ENCODE results near the gene TMEM52.

Gene TMEM52

DNA sequence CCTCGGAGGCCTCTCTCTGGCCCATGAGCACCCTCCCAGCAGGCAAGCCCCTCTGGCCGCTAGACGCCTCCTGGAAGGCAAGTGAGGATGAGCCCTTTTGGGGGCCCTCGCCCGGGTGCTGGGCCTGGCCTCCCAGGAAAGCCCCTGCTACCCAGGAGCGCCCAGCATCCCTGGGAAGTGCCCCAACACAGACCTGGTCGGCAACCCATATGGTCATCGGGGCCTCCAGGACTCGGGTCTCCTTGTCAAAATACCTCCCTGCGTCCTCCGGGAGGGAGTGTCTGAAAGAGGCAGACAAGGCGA lies 21.0 kb upstream of the TMEM52 start:
- Histone ChIP-seq H2AFZ (ENCODE audit: low read depth, low read length) (no peak overlapping the region), H4K20me1 (ENCODE audit: insufficient read depth, low read length) (no peaks in the 10 kb centered on the region), H3K4me1 (ENCODE audit: low read length) (peaks cover 6% of the 10 kb centered on the region; the same call in 1 of the 2 replicates), H3K9ac (ENCODE audit: low read length) (no peak overlapping the region), H3K27ac (ENCODE audit: low read length) (no peak overlapping the region), H3K79me2 (ENCODE audit: low read length) (no peaks in the 10 kb centered on the region), H3K36me3 (replicated peaks; ENCODE audit: low read depth, low read length) (no peaks in the 10 kb centered on the region), H3K9me3 (ENCODE audit: insufficient read depth, low read length) (no peaks in the 10 kb centered on the region), H3K4me3 (ENCODE audit: low read length) (no peak overlapping the region), H3K4me2 (ENCODE audit: low read length) (no peak overlapping the region), H3K27me3 (ENCODE audit: low read depth, low read length) (no peaks in the 10 kb centered on the region)
- TF ChIP-seq, protein P1, sequence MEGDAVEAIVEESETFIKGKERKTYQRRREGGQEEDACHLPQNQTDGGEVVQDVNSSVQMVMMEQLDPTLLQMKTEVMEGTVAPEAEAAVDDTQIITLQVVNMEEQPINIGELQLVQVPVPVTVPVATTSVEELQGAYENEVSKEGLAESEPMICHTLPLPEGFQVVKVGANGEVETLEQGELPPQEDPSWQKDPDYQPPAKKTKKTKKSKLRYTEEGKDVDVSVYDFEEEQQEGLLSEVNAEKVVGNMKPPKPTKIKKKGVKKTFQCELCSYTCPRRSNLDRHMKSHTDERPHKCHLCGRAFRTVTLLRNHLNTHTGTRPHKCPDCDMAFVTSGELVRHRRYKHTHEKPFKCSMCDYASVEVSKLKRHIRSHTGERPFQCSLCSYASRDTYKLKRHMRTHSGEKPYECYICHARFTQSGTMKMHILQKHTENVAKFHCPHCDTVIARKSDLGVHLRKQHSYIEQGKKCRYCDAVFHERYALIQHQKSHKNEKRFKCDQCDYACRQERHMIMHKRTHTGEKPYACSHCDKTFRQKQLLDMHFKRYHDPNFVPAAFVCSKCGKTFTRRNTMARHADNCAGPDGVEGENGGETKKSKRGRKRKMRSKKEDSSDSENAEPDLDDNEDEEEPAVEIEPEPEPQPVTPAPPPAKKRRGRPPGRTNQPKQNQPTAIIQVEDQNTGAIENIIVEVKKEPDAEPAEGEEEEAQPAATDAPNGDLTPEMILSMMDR (IDR thresholded peaks at IDR 0.05; ENCODE audit: low read depth, low read length), result no peak

DNA sequence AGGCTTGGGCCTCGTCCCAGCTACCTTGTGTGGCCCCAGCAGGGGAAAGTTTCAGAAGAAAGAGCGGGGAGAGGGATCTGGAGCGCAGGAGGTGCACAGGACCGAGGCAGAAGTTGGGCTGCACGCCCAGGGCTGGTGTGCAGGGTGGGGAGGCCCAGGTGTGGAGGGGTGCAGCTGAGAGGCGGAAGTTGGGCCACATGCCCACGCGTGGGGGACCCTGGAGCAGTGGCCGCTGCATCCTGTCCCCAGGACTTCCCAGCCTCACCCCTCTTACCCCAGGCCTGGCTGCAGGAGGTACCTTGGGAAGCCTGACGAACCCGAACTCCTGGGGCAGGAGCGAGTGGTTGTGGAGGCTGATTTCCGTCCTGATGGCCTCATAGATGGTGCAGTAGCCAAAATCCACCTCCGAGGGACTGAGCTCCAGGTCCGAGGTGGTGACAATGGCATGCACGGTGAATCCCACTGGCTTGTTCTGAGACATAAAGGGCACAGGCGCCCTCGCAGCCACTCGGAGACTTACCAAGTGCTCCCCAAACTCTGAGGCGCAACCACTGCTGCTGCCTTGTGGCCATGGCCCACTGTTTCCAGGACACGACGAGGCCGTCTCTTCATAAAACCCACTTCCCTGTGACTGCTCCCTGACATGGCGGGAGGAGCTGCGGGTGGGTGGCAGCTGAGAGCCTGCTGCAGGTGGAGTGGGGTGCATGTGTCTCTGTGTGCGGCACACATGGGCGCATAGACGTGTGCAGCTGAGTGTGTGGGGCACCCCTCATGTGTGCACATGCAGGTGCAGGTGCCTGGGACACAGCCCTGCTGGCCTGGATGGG lies 20.4 kb upstream of the TMEM52 start:
- H3K4me2 ChIP-seq (ENCODE audit: low read length), result no peak overlapping the region
- H3K4me1 ChIP-seq (ENCODE audit: low read length), result peaks cover 6% of the 10 kb centered on the region; the same call in 1 of the 2 replicates
- no peaks in the 10 kb centered on the region for H3K27me3 ChIP-seq (ENCODE audit: low read depth, low read length)

DNA sequence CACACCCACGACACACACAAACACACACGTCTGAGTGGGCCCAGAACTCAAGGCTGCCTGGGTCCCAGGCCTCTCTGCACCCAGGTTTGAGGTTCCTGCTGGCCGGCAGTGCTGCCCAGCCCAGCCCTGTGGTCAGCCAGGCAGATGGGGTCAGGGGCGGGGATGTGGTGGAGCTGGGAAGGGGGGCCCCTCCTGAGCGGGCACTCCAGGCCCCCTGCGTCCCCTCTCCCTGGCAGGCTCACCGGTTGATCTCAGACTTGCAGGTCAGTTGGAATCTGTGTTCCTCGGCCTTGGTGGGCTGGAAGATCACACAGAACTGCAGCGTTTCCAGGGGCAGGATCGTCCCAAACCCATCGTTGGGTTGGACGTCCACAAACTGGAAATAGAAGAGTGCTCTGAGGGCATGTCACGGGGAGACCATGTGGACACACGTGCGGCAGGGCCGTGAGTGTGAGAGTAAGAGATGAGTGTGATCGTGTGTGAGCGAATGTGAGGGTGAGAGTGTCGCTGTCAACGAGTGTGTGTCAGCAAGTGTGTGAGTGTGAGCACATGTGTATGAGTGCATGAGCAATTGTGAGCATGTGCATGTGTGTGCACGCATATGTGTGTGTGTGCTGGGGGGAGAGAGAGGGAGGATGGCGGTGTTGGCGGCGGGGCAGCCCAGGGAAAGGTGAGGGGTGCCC lies 19.7 kb upstream of the TMEM52 start:
- Histone ChIP-seq H3K4me1 (ENCODE audit: low read length) (peaks cover 4% of the 10 kb centered on the region; the same call in 1 of the 2 replicates), H3K79me2 (ENCODE audit: low read length) (no peaks in the 10 kb centered on the region), H3K27ac (ENCODE audit: low read length) (no peak overlapping the region), H2AFZ (ENCODE audit: low read depth, low read length) (no peak overlapping the region), H3K27me3 (ENCODE audit: low read depth, low read length) (no peaks in the 10 kb centered on the region), H3K4me2 (ENCODE audit: low read length) (no peak overlapping the region), H3K4me3 (ENCODE audit: low read length) (no peak overlapping the region), H3K36me3 (replicated peaks; ENCODE audit: low read depth, low read length) (no peaks in the 10 kb centered on the region), H3K9ac (ENCODE audit: low read length) (no peak overlapping the region), H3K9me3 (ENCODE audit: insufficient read depth, low read length) (peaks cover 6% of the 10 kb centered on the region), H4K20me1 (ENCODE audit: insufficient read depth, low read length) (no peaks in the 10 kb centered on the region)
- no peak for TF ChIP-seq EZH2phosphoT487 (IDR thresholded peaks at IDR 0.05; ENCODE audit: low read depth)
- TF ChIP-seq, protein P1 (IDR thresholded peaks at IDR 0.05; ENCODE audit: low read depth, low read length), result no peak

More for the DNA sequence above, 20.4 kb upstream of the TMEM52 start:
- Histone ChIP-seq H3K9me3 (ENCODE audit: insufficient read depth, low read length) (no peaks in the 10 kb centered on the region; the same call in 1 of the 2 replicates), H3K4me3 (ENCODE audit: low read length) (no peak overlapping the region), H3K27ac (ENCODE audit: low read length) (no peak overlapping the region), H3K9ac (ENCODE audit: low read length) (no peak overlapping the region), H2AFZ (ENCODE audit: low read depth, low read length) (no peak overlapping the region), H4K20me1 (ENCODE audit: insufficient read depth, low read length) (no peaks in the 10 kb centered on the region), H3K79me2 (ENCODE audit: low read length) (no peaks in the 10 kb centered on the region), H3K36me3 (replicated peaks; ENCODE audit: low read depth, low read length) (no peaks in the 10 kb centered on the region)
- TF ChIP-seq, protein P1 (IDR thresholded peaks at IDR 0.05; ENCODE audit: low read depth, low read length), result no peak
- TF ChIP-seq EZH2phosphoT487 (IDR thresholded peaks at IDR 0.05; ENCODE audit: low read depth), result no peak

DNA sequence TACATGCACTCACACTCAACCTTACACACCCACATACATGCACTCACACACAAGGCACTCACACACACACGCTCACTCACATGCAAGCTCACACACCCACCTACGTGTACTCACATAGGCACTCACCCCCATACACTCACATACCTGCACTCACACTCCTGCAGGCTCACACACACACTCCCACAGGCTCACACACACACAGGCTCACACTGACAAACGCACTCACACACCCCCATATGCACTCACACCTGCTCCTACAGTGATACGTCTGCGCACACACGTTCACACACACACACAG lies 19.1 kb upstream of the TMEM52 start:
- H3K9me3 ChIP-seq (ENCODE audit: insufficient read depth, low read length), result peaks cover 8% of the 10 kb centered on the region
- no peaks in the 10 kb centered on the region for H3K4me1 ChIP-seq (ENCODE audit: low read length)
- H3K4me3 ChIP-seq (ENCODE audit: low read length), result no peak overlapping the region
- H3K27me3 ChIP-seq (ENCODE audit: low read depth, low read length), result no peaks in the 10 kb centered on the region
- TF ChIP-seq, protein P1 (IDR thresholded peaks at IDR 0.05; ENCODE audit: low read depth, low read length), result no peak
- no peak for TF ChIP-seq EZH2phosphoT487 (IDR thresholded peaks at IDR 0.05; ENCODE audit: low read depth)
- no peak overlapping the region for H3K27ac ChIP-seq (ENCODE audit: low read length)
- no peak overlapping the region for H3K9ac ChIP-seq (ENCODE audit: low read length)
- H4K20me1 ChIP-seq (ENCODE audit: insufficient read depth, low read length), result no peaks in the 10 kb centered on the region
- no peak overlapping the region for H3K4me2 ChIP-seq (ENCODE audit: low read length)
- no peak overlapping the region for H2AFZ ChIP-seq (ENCODE audit: low read depth, low read length)
- H3K36me3 ChIP-seq (replicated peaks; ENCODE audit: low read depth, low read length), result no peaks in the 10 kb centered on the region
- no peaks in the 10 kb centered on the region for H3K79me2 ChIP-seq (ENCODE audit: low read length)
